Activated naive CD8-positive, alpha-beta T cell (primary cell): ENCODE measurements around the gene MOBP.
"Not testable (repeated sequence)": the region's sequence is repeated elsewhere in the genome, so short reads cannot be mapped to it uniquely, and the experiment has no call there.

Experiments
- H3K27ac Mint-ChIP-seq: one replicate; pipeline ENCODE4 v1.8.0; 2021; ENCODE audit warnings: mixed read lengths
- H3K27me3 Mint-ChIP-seq: one replicate; pipeline ENCODE4 v1.8.0; 2021; ENCODE audit warnings: mixed read lengths
- H3K36me3 Mint-ChIP-seq: one replicate; pipeline ENCODE4 v1.8.0; 2021; ENCODE audit warnings: mixed read lengths
- H3K4me1 Mint-ChIP-seq: one replicate; pipeline ENCODE4 v1.8.0; 2021; ENCODE audit warnings: low read depth, mixed read lengths
- H3K4me3 Mint-ChIP-seq: one replicate; pipeline ENCODE4 v1.8.0; 2021; ENCODE audit warnings: mild to moderate bottlenecking, mixed read lengths
- H3K9me3 Mint-ChIP-seq: one replicate; pipeline ENCODE4 v1.8.0; 2021; ENCODE audit warnings: low read depth, mixed read lengths

MOBP gene, protein sequence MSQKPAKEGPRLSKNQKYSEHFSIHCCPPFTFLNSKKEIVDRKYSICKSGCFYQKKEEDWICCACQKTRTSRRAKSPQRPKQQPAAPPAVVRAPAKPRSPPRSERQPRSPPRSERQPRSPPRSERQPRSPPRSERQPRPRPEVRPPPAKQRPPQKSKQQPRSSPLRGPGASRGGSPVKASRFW

DNA sequence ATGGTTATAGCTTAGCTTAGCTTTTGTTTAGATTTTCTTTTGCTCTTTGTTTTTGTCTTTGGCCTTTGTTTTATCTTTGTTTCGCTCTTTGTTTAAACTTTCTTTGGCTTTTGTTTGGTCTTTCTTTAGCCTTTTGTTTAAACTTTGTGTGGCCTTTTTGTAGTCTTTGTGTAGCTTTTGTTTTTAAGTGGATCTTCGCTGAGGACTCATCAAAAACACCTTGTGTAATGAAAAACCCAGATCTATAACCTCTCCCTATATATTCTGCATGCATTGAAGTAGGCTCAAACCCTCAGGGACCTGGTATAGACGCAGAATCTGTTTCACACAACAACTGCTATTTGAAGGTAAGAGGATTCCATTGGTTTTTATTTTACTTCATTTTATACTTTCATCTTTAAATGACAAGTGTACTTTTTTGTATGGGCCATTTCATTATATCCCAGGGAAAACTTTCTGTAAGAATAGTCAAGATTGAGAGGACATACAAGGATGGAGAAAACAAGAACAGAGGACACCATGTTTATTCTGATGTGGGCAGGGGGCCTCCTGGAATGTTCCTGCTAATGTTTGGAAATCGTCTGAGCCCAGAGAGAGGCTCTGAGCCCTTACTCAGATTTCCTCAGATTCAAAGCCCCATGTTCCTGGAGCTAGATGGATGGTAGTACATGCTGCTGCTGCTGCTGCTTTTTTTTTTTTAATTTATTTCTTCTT, at the start of gene MOBP:
MOBP (plus strand) TSS at position 287 of the 714 bp plus-strand sequence. CDS start 34,390 bp downstream, outside the sequence.
- Mint-ChIP-seq H3K27ac (no peak within 1 kb of the TSS), H3K27me3 (peaks cover 7% of the 10 kb centered on the region), H3K9me3 (no peaks in the 10 kb centered on the region), H3K36me3 (no peaks in the 10 kb centered on the region), H3K4me1 (no peaks in the 10 kb centered on the region), H3K4me3 (no peak within 1 kb of the TSS)

DNA sequence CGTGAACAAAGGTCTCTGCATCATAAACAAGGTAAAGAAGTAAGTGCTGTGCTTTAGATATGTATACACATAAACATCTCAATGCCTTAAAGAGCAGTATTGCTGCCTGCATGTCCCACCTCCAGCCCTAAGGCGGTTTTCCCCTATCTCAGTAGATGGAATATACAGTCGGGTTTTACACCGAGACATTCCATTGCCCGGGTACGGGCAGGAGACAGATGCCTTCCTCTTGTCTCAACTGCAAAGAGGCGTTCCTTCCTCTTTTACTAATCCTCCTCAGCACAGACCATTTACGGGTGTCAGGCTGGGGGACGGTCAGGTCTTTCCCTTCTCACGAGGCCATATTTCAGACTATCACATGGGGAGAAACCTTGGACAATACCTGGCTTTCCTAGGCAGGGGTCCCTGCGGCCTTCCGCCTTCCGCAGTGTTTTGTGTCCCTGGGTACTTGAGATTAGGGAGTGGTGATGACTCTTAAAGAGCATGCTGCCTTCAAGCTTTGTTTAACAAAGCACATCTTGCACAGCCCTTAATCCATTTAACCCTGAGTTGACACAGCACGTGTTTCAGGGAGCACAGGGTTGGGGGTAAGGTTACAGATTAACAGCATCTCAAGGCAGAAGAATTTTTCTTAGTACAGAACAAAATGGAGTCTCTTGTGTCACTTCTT, 48.8 kb upstream of the MOBP start:
- H3K36me3 Mint-ChIP-seq, H3K4me1 Mint-ChIP-seq, H3K4me3 Mint-ChIP-seq, H3K27me3 Mint-ChIP-seq, H3K27ac Mint-ChIP-seq, H3K9me3 Mint-ChIP-seq: not testable (repeated sequence)

DNA sequence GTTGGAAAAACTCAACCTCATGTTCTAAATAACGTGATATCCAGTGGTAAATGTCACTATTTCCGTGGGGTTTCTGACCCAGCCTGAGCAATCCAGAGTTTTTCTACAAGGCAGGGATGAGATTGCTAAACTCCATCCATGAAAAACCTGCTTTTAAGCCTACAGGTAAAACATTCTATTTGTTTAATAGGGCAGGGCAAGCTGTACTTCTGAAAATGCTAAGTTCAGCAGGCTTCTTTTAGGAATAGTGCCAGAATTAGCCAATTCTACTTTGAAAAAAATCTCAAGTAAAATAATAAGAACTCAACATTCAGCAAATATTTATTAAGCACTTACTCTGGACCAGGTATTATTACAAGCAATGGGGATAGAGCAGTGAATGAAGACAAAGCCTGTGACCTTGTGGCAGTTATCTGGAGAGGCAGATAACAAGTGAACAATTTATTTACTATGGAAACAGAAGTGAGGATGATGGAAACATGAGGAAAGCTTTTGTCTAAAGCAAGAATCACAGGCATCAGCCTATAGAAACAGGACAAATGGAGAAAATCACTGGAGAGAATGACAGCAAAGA, 47.7 kb upstream of the MOBP start:
- Mint-ChIP-seq H3K4me1 (peaks cover 3% of the 10 kb centered on the region), H3K27me3 (peaks cover 3% of the 10 kb centered on the region), H3K4me3 (no peak overlapping the region)

DNA sequence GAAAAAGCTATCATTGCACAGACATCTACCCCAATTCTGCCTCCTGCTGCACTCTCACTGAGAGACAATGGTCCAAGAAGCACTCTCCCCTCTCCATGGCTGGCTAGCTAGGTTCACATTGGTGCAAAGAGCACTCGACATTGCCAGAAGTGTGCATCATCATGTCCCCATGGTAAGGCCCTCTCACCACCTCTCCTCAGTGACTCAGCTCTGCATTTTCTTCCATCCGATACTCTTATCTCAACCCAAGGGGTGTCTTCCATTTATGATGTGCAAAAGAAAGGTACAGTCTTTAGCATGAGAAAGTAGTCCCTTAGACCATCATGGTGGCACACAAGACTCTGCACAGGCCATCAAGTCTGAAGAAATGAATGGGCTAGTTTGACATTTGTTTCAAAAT, 46.9 kb upstream of the MOBP start:
- H3K4me3 Mint-ChIP-seq, result no peak overlapping the region
- no peak overlapping the region for H3K27ac Mint-ChIP-seq
- H3K27me3 Mint-ChIP-seq, result peaks cover 3% of the 10 kb centered on the region
- peaks cover 3% of the 10 kb centered on the region for H3K4me1 Mint-ChIP-seq
- no peaks in the 10 kb centered on the region for H3K9me3 Mint-ChIP-seq
- H3K36me3 Mint-ChIP-seq, result peaks cover 10% of the 10 kb centered on the region

More for the DNA sequence above, 47.7 kb upstream of the MOBP start:
- Mint-ChIP-seq H3K27ac (no peak overlapping the region), H3K36me3 (peaks cover 10% of the 10 kb centered on the region), H3K9me3 (no peaks in the 10 kb centered on the region)

DNA sequence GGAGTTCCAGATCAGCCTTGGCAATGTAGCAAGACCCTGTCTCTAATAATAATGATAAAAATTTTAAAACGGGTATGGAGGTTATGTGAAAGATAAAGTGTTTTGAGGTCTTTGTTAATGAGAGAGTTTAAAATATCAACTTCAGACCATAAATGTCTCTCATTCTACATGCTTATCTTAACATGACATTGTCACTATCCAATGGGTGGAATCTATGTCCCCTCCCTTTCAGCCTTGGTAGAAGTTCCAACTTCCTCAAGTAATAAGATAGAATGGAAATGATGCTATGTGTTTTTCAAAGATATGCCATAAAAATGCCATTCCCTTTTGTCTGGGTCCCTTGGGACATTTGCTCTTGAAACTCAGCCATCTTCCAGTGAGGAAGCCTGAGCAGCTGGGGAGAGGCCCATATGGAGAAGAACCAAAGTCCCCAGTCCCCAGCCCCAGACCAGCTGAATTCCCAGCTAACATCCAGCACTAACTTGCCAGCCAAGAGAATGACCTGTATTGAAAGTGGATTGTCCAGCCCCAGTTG, 44.0 kb upstream of the MOBP start:
- Mint-ChIP-seq H3K4me1 (no peaks in the 10 kb centered on the region), H3K9me3 (no peaks in the 10 kb centered on the region), H3K27ac (no peak overlapping the region), H3K36me3 (peaks cover 13% of the 10 kb centered on the region), H3K4me3 (no peak overlapping the region), H3K27me3 (peaks cover 3% of the 10 kb centered on the region)

DNA sequence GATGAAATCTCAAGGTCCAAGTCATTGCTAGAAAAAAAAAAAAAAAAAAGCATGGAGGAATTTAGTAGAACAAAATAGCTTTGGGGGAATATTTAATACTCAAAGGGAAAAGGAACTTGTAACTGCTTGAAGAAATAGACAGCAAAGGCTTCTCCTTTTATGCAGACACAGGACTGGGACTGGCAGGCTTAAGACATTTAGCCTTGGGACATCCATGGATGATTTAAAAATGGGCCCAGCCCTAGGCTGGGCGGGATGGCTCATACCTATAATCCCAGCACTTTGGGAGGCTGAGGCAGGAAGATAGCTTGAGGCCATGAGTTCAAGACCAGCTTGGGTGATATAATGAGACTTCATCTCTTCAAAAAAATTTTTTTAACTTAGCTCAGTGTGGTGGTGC, 41.2 kb upstream of the MOBP start:
- Mint-ChIP-seq H3K4me3 (no peak overlapping the region), H3K36me3 (peaks cover 12% of the 10 kb centered on the region), H3K27me3 (peaks cover 3% of the 10 kb centered on the region), H3K27ac (no peak overlapping the region), H3K4me1 (no peaks in the 10 kb centered on the region), H3K9me3 (no peaks in the 10 kb centered on the region)

DNA sequence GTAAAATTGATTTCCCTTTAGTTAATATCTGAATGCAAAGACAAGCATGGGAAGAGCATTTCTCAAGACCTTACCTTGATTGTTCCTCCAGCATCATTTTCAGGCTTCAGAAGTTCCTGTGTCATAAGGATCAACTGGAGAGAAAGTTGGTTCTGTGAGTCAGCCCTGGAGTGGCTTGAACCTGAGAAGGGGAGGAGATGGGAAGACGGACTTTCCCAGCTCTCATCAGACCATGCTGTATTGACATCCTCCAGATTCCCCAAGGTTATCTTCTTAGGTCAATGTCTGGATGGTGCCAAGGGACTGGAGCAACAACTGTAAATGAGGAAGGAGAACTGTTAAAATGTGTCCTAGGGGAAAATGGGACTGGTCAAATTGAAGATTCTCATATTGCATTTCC, 40.0 kb upstream of the MOBP start:
- Mint-ChIP-seq H3K27me3 (peaks cover 3% of the 10 kb centered on the region), H3K4me3 (no peak overlapping the region), H3K4me1 (no peaks in the 10 kb centered on the region), H3K9me3 (no peaks in the 10 kb centered on the region), H3K36me3 (peaks cover 9% of the 10 kb centered on the region), H3K27ac (no peak overlapping the region)

DNA sequence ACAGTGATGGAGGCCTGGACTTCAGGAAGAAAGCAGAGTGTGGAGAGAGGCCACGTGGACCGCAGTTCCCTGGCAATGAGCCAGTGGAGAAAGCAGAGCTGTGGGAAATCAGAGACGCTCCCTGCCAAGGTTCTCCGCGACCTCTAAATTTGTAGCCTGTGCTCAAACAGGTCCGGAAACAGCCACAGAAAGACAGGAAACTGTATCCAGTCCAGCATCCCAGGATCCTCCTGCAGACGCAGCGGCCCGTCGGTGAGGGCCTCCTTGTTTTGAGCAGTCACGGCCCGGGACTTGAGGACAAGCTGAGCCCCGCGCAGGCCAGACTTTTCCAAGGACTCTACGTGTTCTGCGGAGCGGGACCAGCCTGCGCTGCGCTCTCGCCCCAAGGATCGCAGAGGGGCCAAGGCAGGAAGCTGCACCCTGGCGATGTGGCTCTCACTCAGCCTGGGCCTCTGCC, 38.7 kb upstream of the MOBP start:
- H3K36me3 Mint-ChIP-seq, result peaks cover 9% of the 10 kb centered on the region
- H3K4me1 Mint-ChIP-seq, result no peaks in the 10 kb centered on the region
- H3K27me3 Mint-ChIP-seq, result peaks cover 3% of the 10 kb centered on the region
- no peaks in the 10 kb centered on the region for H3K9me3 Mint-ChIP-seq
- H3K4me3 Mint-ChIP-seq, result no peak overlapping the region
- H3K27ac Mint-ChIP-seq, result no peak overlapping the region

DNA sequence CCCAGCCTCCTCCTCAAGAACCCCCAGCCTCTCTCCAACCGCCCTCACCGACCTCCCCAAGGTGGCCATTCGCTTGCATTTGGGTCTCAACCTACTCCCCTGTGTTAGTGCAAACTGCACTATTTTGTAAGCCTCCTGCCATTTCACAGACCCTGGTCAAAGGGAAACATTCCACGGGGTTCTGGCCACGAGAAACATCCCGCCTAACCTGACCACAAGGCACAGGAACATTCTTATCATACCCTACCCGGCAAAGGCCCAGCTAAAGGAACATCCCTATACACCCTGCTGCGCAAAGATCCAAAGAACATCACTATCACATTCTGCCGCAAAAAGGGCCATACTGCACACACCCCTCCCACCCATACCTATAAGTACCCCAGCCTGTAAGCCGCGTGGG, 38.0 kb upstream of the MOBP start:
- Mint-ChIP-seq H3K4me1 (no peaks in the 10 kb centered on the region), H3K27me3 (peaks cover 3% of the 10 kb centered on the region), H3K36me3 (peaks cover 8% of the 10 kb centered on the region), H3K27ac (no peak overlapping the region), H3K9me3 (no peaks in the 10 kb centered on the region), H3K4me3 (no peak overlapping the region)

DNA sequence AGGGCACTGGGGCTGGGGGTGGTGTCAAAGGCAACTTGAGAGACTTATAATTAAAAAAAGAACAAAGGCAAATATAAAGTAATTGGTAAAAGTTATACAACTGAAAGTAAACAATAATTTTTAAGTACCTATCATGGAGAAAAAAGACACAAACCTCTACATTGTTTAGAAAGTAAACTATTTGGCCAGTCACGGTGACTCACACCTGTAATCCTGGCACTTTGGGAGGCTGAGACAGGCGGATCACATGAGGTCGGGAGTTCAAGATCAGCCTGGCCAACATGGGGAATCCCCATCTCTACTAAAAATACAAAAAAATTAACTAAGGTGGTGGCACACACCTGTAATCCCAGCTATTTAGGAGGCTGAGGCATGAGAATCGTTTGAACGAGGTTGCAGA, 35.1 kb upstream of the MOBP start:
- H3K4me3 Mint-ChIP-seq, result no peak overlapping the region
- peaks cover 5% of the 10 kb centered on the region for H3K36me3 Mint-ChIP-seq
- H3K27ac Mint-ChIP-seq, result no peak overlapping the region
- peaks cover 3% of the 10 kb centered on the region for H3K27me3 Mint-ChIP-seq
- no peaks in the 10 kb centered on the region for H3K4me1 Mint-ChIP-seq
- H3K9me3 Mint-ChIP-seq, result no peaks in the 10 kb centered on the region

DNA sequence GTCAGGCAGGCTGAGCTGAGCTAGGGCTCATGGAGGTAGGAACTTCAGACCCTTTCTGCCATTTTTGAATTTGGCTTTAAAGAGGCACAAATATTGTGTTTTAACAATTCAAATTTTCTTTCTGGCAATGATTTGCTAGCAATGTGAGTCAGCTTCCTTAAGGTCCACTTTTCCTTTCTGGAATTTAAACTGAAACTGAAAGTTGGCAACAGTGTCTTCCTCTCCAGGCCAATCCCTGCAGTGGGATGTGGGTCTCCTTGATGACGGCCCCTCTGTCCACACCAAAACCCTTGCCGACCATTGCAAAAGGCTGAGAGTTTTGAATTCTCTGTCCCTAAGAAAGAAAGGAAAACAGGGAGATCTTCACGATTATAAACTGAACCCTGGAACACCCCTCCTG, 33.8 kb upstream of the MOBP start:
- Mint-ChIP-seq H3K9me3 (no peaks in the 10 kb centered on the region), H3K4me1 (no peaks in the 10 kb centered on the region), H3K27ac (no peak overlapping the region), H3K27me3 (peaks cover 3% of the 10 kb centered on the region), H3K36me3 (peaks cover 5% of the 10 kb centered on the region), H3K4me3 (no peak overlapping the region)

DNA sequence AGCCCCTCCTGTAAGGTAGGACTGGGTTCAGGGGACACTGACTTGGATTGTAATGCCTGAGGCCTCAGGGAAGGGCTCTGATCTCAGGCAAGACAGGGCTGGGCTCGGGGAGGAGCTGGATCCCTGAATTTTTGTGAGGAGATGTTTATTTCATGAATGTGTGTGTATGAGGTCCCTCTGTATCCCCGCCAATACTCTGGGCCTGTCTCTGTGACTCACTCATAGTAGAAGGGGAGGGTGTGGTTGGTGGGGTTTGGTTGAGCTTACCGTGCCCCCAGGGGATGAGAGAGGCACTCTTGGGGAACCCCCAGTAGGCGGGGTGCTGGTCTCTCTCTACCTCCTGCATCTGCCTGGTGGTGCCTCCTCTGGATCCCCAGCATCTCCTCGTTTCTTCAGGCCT, 32.9 kb upstream of the MOBP start:
- Mint-ChIP-seq H3K27ac (no peak overlapping the region), H3K9me3 (no peaks in the 10 kb centered on the region), H3K4me3 (no peak overlapping the region), H3K4me1 (no peaks in the 10 kb centered on the region), H3K27me3 (peaks cover 3% of the 10 kb centered on the region), H3K36me3 (peaks cover 5% of the 10 kb centered on the region)

DNA sequence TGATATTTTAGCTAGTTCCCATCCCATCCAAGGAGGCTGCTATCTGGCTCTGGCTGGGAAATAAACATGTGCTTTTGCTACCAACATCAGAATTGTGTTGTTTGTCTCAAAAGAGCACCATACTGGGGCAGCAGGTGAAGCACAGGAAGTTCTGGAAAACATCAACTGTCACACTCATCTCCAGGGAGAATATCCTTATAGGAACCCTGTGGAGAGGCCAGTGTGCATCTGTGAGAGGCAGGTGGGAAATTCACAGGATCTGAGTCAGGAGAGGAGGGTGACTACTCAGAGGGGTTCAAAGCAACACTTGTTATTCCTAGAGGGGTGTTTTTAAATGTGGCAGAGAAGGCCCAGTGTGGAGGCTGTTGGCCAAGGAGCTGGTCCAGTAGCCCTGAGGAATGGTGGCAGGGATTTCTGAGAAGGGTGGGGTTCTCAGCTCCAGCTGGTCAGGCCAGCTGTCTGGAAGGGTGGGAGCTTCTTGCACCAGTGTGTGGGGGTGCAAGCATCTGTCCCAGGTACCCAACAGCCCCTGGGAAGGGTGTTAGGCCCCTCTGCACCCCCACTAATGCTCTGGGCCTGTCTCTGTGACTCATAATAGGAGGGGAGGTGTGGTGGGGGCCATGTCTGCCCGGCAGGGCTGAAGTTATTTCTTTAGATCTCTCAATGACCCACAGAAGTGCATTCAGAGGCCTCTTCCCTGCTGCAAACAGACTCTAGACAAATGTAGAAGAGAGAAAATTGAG, 32.3 kb upstream of the MOBP start:
- H3K27ac Mint-ChIP-seq, result no peak overlapping the region
- H3K9me3 Mint-ChIP-seq, result no peaks in the 10 kb centered on the region
- H3K27me3 Mint-ChIP-seq, result peaks cover 3% of the 10 kb centered on the region
- H3K36me3 Mint-ChIP-seq, result peaks cover 3% of the 10 kb centered on the region
- H3K4me3 Mint-ChIP-seq, result no peak overlapping the region
- H3K4me1 Mint-ChIP-seq, result no peaks in the 10 kb centered on the region

DNA sequence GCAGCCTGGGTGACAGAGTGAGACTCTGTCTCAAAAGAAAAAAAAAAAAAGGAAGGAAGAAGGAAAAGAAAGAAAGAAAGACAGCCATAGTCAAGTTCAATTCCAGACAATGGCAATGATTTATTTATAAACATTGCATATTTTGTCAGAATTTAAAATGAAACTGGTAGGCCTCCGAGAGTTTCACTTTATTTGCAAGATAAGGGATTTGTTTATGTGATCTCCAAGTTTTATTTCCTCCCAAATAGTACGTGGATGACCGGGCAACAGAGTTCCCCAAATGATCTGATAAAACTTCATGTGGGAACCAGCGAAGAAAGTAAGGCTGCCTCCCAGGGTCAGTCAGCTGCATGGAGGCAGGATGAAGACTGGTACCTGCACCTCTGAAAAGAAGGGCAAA, 28.6 kb upstream of the MOBP start:
- no peak overlapping the region for H3K27ac Mint-ChIP-seq
- H3K4me1 Mint-ChIP-seq, result no peaks in the 10 kb centered on the region
- H3K36me3 Mint-ChIP-seq, result peaks cover 2% of the 10 kb centered on the region
- no peak overlapping the region for H3K4me3 Mint-ChIP-seq
- H3K9me3 Mint-ChIP-seq, result no peaks in the 10 kb centered on the region
- no peaks in the 10 kb centered on the region for H3K27me3 Mint-ChIP-seq
